NCI-H82 (cell line): Measurements from ENCODE around the gene OR52M1.
"Not testable (repeated sequence)": the region's sequence is repeated elsewhere in the genome, so short reads cannot be mapped to it uniquely, and the experiment has no call there.

Experiments used
- DNase-seq: peaks from one replicate; lab custom pipeline; 2025; lab: John Stamatoyannopoulos, UW

The OR52M1 gene

DNA sequence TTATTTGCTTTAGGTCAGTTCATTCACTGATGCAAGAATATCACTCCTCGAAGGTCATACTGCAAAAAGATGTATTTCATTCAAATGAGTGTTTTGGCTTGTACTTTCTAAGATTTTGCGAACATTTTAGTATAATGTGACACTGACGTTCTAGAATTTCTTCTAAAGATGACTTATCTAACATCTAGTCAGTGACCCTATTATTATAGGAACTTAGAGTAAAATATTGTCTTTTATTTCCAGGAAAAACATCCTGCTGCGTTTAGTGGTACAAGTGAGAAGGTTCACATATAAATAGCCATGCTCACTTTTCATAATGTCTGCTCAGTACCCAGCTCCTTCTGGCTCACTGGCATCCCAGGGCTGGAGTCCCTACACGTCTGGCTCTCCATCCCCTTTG is at the start of gene OR52M1:
OR52M1 (plus strand) TSS at position 301 of the 400 bp plus-strand sequence; CDS start at position 301, 0 bp downstream.
- DNase-seq, result no peak

DNA sequence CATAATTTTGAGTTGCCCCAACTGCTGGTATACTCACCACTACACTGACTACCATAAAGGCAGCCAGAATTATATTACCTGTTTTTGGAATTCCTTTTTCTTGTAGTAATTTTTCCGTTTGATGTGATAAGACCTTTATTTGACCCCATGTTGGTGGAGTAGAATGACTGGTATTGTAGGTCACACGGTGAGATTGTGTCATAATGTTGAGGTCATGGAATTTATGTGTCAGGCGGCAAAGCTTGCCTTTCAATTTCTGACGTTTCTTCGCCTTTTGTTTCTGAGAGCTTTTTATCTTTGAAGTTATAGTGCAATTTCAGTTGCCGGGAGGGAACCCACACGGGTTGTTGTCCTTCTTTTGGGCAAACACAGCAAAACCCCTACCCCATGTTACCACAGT is 49.5 kb upstream of the OR52M1 start:
- DNase-seq, result no peak

DNA sequence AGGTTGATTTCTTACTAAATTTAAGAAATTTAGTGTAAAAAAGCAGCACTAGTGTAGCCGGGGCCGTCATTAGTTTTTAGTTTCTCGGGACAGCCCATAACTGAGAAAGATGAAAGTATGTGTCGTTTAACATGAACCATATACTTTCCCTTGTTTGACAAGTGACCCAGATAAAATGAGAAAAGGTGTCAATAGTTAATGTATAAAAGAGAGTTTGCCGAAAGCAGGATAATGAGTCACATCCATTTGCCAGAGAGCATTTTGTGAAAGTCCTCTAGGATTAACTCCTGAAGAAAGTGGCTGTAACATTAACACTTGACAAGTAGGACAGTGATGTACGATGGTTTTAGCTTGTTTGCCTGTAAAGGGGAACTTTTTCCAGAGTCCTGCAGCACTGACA is 49.0 kb upstream of the OR52M1 start:
- no peak for DNase-seq

DNA sequence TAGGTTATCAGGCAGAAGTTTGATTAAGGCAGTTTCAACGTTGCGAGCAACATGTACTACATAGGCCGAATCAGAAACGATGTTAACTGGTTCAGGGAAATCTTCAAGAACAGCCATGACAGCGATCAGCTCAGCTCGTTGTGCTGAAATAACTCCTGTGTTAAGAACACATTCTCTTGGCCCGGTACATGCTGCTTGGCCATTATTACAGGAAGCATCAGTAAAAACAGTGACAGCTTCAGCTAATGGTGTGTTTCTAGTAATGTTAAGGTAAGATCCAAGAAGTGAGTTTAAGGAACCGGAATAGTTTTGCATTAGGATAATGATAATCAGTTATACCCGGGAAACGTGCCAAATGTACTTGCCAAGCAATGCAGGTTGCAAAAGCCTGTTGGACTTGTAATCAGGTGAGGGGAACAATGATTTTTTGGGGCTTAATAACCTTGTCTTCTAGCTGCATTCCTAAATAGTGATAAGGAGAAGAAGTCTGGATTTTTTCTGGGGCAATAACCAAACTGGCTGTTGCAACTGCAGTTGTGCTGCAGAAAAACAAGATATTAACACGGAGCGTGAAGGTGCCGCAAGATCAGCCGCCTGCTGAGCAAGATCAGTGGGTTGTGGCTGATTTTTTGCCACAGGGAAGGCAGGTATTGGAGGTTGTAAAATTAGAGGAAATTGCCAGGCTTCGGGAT is 48.3 kb upstream of the OR52M1 start:
- no peak for DNase-seq

DNA sequence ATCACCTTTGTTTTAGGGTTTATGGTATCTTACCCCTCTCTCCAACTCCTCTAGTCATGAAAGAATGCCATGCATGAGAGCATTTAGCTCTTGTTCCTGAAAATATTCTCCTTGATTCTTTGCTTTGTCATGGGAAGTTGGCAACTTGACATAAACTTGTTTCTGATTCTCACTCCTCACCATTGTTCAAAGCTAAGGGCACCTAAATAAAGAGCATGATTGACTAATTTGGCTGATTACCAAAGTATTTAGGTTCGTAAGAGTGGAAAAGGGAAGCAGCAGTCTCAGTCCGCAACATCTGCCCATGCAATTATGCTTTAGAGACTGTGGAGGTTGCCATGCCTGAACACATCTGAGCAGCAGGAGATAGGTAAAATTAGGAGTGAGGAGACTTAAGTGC is 36.1 kb upstream of the OR52M1 start:
- DNase-seq, result no peak

- DNase-seq, result peak; percentile 64
Observed at GRCh38 chr11:4511282-4512245, 33.4 kb upstream of the OR52M1 start.

- DNase-seq, result no peak
Observed at GRCh38 chr11:4514196-4514595, 30.8 kb upstream of the OR52M1 start.

DNA sequence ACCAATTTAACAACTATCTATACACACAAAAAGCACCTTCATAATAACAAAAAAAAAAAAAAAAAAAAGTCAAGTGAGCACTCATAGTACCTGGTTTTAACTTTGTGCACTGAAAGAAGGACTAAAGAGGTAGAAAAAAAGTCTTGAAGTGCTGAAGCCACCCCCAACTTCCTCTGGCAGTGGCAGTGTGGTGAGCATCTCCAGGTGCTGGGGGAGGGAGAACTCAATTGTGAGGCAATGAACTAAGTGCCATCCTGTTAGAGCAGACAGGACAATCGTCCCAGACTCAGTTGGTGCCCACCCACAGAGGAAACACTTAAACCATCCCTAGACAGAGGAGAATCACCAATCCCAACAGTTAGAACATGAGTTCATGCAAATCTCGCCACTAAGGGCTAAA is 22.7 kb upstream of the OR52M1 start:
- DNase-seq, result no peak

GRCh38 chr11:4522752-4523151 is 22.2 kb upstream of the OR52M1 start:
- no peak for DNase-seq

DNA sequence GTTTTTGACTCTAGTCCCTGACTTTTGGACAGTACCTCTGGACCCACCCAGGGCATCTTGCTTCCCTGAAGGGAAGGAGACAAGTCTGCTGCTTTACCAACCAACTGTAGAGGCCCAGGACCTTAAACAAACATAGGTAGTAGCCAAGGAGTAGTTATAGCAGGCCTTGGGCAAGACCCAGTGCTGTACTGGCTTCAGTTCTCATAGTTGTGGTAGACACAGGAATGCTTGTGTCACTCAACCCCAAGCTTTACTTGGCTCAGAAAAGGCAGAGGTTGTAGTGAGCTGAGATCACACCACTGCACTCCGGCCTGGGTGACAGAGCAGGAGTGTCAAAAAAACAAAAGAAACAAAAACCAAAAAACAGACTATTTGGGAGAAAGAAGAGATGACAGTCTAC is 21.3 kb upstream of the OR52M1 start:
- no peak for DNase-seq

DNA sequence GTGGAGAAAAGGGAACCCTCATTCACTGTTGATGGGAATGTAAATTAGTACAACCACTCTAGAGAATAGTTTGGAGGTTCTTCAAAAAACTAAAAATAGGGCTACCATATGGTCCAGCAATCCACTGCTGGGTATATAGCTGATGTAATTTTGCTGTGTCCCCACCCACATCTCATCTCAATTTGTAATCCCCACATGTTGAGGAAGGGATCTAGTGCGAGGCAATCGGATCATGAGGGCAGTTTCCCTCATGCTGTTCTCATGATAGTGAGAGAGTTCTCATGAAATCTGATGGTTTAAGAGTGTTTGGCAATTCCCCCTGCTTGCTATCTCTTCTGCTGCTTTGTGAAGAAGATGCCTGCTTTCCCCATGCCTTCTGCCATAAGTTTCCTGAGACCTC is 17.1 kb upstream of the OR52M1 start:
- DNase-seq, result peak; percentile 78

- DNase-seq, result not testable (repeated sequence)
Observed at GRCh38 chr11:4531686-4532085, 13.3 kb upstream of the OR52M1 start.

GRCh38 chr11:4539603-4540219 is 5.3 kb upstream of the OR52M1 start:
- peak; percentile 62 for DNase-seq

- no peak for DNase-seq
Observed at GRCh38 chr11:4541071-4541470, 3.9 kb upstream of the OR52M1 start.

DNA sequence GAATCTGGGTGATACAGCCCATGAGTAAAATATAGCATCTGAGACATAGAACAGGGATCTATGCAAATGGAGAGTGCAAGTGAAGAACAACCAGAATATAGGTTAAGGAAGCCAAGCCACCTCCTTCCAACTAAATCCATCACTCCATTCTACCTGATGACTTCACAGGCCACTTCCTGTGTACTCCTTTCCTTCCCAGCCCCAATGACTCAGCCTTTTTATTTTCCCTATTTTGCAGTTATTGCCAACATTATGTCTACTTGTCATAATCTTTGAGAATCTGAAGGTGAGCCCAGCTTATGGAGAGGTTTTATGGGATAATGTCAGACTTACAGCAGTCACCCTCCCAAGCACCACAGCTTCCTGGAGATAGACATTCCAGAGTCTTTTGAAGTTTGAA is 1.4 kb upstream of the OR52M1 start:
- no peak for DNase-seq

DNA sequence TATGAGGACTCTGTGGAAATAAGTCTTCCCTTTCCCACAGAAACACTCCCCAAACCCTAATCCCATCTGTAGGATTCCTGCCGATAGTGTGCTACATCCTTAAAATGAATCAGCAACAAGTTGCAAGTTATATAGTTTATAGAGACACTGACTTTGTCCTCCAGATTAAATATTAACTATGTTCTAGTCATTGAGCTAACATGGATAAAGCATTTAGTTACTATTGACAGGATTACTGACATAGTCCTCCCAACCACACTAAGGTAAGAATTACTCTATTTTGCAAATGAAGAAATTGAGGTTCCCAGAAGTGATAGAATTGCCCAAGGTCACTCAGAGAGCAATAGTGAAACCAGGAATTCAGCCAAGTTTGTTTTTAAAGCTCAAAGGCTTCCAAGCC is 1.9 kb downstream of the OR52M1 start:
- DNase-seq, result no peak

- DNase-seq, result no peak
Observed at GRCh38 chr11:4547416-4547815, 2.4 kb downstream of the OR52M1 start.

GRCh38 chr11:4551346-4551979 is 6.5 kb downstream of the OR52M1 start:
- DNase-seq, result peak; percentile 42

GRCh38 chr11:4559527-4560440 is 14.8 kb downstream of the OR52M1 start:
- no peak for DNase-seq

- no peak for DNase-seq
Observed at GRCh38 chr11:4560467-4560866, 15.5 kb downstream of the OR52M1 start.

DNA sequence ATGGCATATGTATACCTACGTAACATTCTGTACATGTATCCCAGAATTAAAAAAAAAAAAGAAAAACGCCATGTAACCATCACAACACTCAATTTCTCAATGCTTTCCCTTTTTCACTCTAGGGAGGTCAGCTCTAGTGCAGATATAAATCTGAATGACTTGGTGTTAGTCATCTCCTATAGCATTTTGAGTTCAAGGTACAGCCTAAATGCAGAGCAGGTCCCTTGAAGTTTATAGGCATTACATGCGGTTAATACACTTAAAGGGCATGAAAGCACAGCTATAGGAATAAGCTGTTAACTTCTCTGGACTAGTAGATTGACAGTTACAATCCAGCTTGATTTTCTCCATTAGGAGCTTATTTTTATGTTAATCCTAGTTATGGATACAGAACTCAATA is 20.4 kb downstream of the OR52M1 start:
- no peak for DNase-seq
